ENCODE measurements around the gene FAM169A.
"Not testable (repeated sequence)": the region's sequence is repeated elsewhere in the genome, so short reads cannot be mapped to it uniquely, and the experiment has no call there.

The FAM169A gene

GRCh38 chr5:74862221-74862620 lies 4.0 kb downstream of the FAM169A start:
- no peak overlapping the region for H3K9ac ChIP-seq (ENCODE audit: low read length)
- H3K9me3 ChIP-seq (ENCODE audit: low read length) = no peaks in the 10 kb centered on the region
- TF ChIP-seq CTCF (IDR thresholded peaks at IDR 0.05; ENCODE audit: low read length) (no peak), EZH2 (IDR thresholded peaks at IDR 0.05; ENCODE audit: borderline replicate concordance, low read length) (no peak)
- no peaks in the 10 kb centered on the region for H3F3A ChIP-seq (ENCODE audit: insufficient read depth, low read length)
- no peaks in the 10 kb centered on the region for H3K4me1 ChIP-seq (ENCODE audit: insufficient read depth, low read length, severe bottlenecking)
- H3K36me3 ChIP-seq (ENCODE audit: insufficient read depth, low read length) = no peaks in the 10 kb centered on the region
- H4K20me1 ChIP-seq (ENCODE audit: insufficient read depth, low read length) = no peaks in the 10 kb centered on the region
- H3K27ac ChIP-seq (ENCODE audit: low read depth, low read length, poor library complexity, severe bottlenecking) = no peak overlapping the region
- no peak overlapping the region for H2AFZ ChIP-seq (ENCODE audit: low read length)
- H3K27me3 ChIP-seq (ENCODE audit: insufficient read depth, low read length) = no peaks in the 10 kb centered on the region
- no peaks in the 10 kb centered on the region for H3K79me2 ChIP-seq (ENCODE audit: insufficient read depth, low read length)
- H3K9me2 ChIP-seq (ENCODE audit: low read depth, low read length) = no peaks in the 10 kb centered on the region
- no peak overlapping the region for H3K4me3 ChIP-seq (ENCODE audit: low read depth, low read length, poor library complexity, severe bottlenecking)
- H3K4me2 ChIP-seq (ENCODE audit: low read length) = no peak overlapping the region

- H3K27ac ChIP-seq (ENCODE audit: low read depth, low read length, poor library complexity, severe bottlenecking); H3K9me3 ChIP-seq (ENCODE audit: low read length); H3K79me2 ChIP-seq (ENCODE audit: insufficient read depth, low read length); H2AFZ ChIP-seq (ENCODE audit: low read length); H3F3A ChIP-seq (ENCODE audit: insufficient read depth, low read length); H3K4me2 ChIP-seq (ENCODE audit: low read length); H3K27me3 ChIP-seq (ENCODE audit: insufficient read depth, low read length); H3K36me3 ChIP-seq (ENCODE audit: insufficient read depth, low read length); H3K9me2 ChIP-seq (ENCODE audit: low read depth, low read length); H4K20me1 ChIP-seq (ENCODE audit: insufficient read depth, low read length); H3K4me3 ChIP-seq (ENCODE audit: low read depth, low read length, poor library complexity, severe bottlenecking); H3K9ac ChIP-seq (ENCODE audit: low read length); H3K4me1 ChIP-seq (ENCODE audit: insufficient read depth, low read length, severe bottlenecking): not testable (repeated sequence)
Observed at GRCh38 chr5:74856975-74857374, 9.2 kb downstream of the FAM169A start.

GRCh38 chr5:74853256-74853655 lies 12.9 kb downstream of the FAM169A start:
- H3K4me1 ChIP-seq (ENCODE audit: insufficient read depth, low read length, severe bottlenecking) = no peaks in the 10 kb centered on the region
- H3F3A ChIP-seq (ENCODE audit: insufficient read depth, low read length) = no peaks in the 10 kb centered on the region
- H4K20me1 ChIP-seq (ENCODE audit: insufficient read depth, low read length) = no peaks in the 10 kb centered on the region
- H3K27me3 ChIP-seq (ENCODE audit: insufficient read depth, low read length) = no peaks in the 10 kb centered on the region
- H3K9me3 ChIP-seq (ENCODE audit: low read length) = no peaks in the 10 kb centered on the region; the same call in 1 of the 2 replicates
- H3K9ac ChIP-seq (ENCODE audit: low read length) = no peak overlapping the region
- no peak for TF ChIP-seq EZH2 (IDR thresholded peaks at IDR 0.05; ENCODE audit: borderline replicate concordance, low read length)
- no peak for TF ChIP-seq CTCF (IDR thresholded peaks at IDR 0.05; ENCODE audit: low read length)
- no peaks in the 10 kb centered on the region for H3K9me2 ChIP-seq (ENCODE audit: low read depth, low read length)
- no peak overlapping the region for H2AFZ ChIP-seq (ENCODE audit: low read length)
- no peaks in the 10 kb centered on the region for H3K36me3 ChIP-seq (ENCODE audit: insufficient read depth, low read length)
- no peak overlapping the region for H3K4me3 ChIP-seq (ENCODE audit: low read depth, low read length, poor library complexity, severe bottlenecking)
- H3K27ac ChIP-seq (ENCODE audit: low read depth, low read length, poor library complexity, severe bottlenecking) = no peak overlapping the region
- H3K4me2 ChIP-seq (ENCODE audit: low read length) = no peak overlapping the region
- H3K79me2 ChIP-seq (ENCODE audit: insufficient read depth, low read length) = no peaks in the 10 kb centered on the region

GRCh38 chr5:74851684-74852353 lies 14.4 kb downstream of the FAM169A start:
- Histone ChIP-seq H3K4me3 (ENCODE audit: low read depth, low read length, poor library complexity, severe bottlenecking) (no peak overlapping the region), H3F3A (ENCODE audit: insufficient read depth, low read length) (no peaks in the 10 kb centered on the region), H4K20me1 (ENCODE audit: insufficient read depth, low read length) (no peaks in the 10 kb centered on the region), H3K27me3 (ENCODE audit: insufficient read depth, low read length) (no peaks in the 10 kb centered on the region), H3K9me2 (ENCODE audit: low read depth, low read length) (no peaks in the 10 kb centered on the region), H3K9ac (ENCODE audit: low read length) (no peak overlapping the region), H3K4me2 (ENCODE audit: low read length) (no peak overlapping the region), H3K9me3 (ENCODE audit: low read length) (no peaks in the 10 kb centered on the region; the same call in 1 of the 2 replicates), H2AFZ (ENCODE audit: low read length) (no peak overlapping the region), H3K36me3 (ENCODE audit: insufficient read depth, low read length) (no peaks in the 10 kb centered on the region), H3K79me2 (ENCODE audit: insufficient read depth, low read length) (no peaks in the 10 kb centered on the region), H3K4me1 (ENCODE audit: insufficient read depth, low read length, severe bottlenecking) (no peaks in the 10 kb centered on the region), H3K27ac (ENCODE audit: low read depth, low read length, poor library complexity, severe bottlenecking) (no peak overlapping the region)
- TF ChIP-seq CTCF (IDR thresholded peaks at IDR 0.05; ENCODE audit: low read length) (no peak), EZH2 (IDR thresholded peaks at IDR 0.05; ENCODE audit: borderline replicate concordance, low read length) (no peak)

All from OCI-LY1 (cell line).